Measurements from ENCODE around the gene TRMT112. TPM values are rescaled to one million over a fixed set of nuclear protein-coding genes. Genes with fewer than 3 reads are reported as not detected.

Gene TRMT112
- total and polyA plus RNA-seq, 10 of the 15 experiments (the other 5 are each of a cell fraction or from before 2014, with no cell fraction given): 212 to 455 (median 308) TPM

GRCh38 chr11:64303109-64304031 is 14.0 kb downstream of the TRMT112 start:
- BruUV-seq (replicated peaks): no TSS peak
- TF ChIP-seq SMAD1 (IDR thresholded peaks at IDR 0.05; ENCODE audit: low read depth, partially characterized antibody) (no peak), ZZZ3 (IDR thresholded peaks at IDR 0.05; ENCODE audit: control insufficient read depth, insufficient read length, low read depth) (no peak), GABPA (IDR thresholded peaks at IDR 0.05; ENCODE audit: low read depth) (no peak), PML (IDR thresholded peaks at IDR 0.05; ENCODE audit: low read length) (no peak), ETV6 (conservative IDR thresholded peaks at IDR 0.05 in 1 of 2, IDR thresholded peaks at IDR 0.05 in 1 of 2; ENCODE audit: borderline replicate concordance in 1 of 2, low read depth in 1 of 2) (no peak)
- H3K9ac ChIP-seq (ENCODE audit: control insufficient read depth, insufficient read depth, low read length): peak overlapping the region; percentile 81; the same call in 1 of the 2 replicates
- peak overlapping the region; percentile 72 for H3K4me3 ChIP-seq
- H3K36me3 ChIP-seq (ENCODE audit: control insufficient read depth in 2 of 2, insufficient read depth in 2 of 2, low read length in 1 of 2): peaks cover 0 to 3% of the 10 kb centered on the region in 2 experiments; a peak in 2 of 4 replicates
- peaks cover 22% of the 10 kb centered on the region for H3K79me2 ChIP-seq (ENCODE audit: control insufficient read depth, insufficient read depth, low read length)
- CTCF ChIA-PET: interaction anchor here (0.7 to 5.8 kb wide), 23 partner anchors 11 to 369 kb away, joined by 3 to 238 read pairs (median 7); partner anchors contain the start of genes BAD, CCDC88B, FERMT3 and GPR137
- WGBS (ENCODE audit: insufficient coverage, insufficient replicate concordance, low lambda C conversion rate, missing lambda C conversion rate): 62% methylated on average over 13 of the region's 13 CpGs
- in situ Hi-C loops (cut with MboI): loop anchor here (5.0 kb wide), 1 partner anchor 101 kb away; no protein-coding TSS in a partner anchor
- RAD21 ChIA-PET (ENCODE audit: unreplicated experiment): interaction anchor here (0.9 to 5.8 kb wide), 14 partner anchors 14 to 97 kb away, joined by 3 to 125 read pairs (median 6); partner anchors contain the start of genes FERMT3, FKBP2, GPR137 and NUDT22
- H3K4me1 ChIP-seq (ENCODE audit: control insufficient read depth, insufficient read depth, low read length): peaks cover 27% of the 10 kb centered on the region
- H3K27ac ChIP-seq (ENCODE audit: control insufficient read depth, insufficient read depth): peak overlapping the region; percentile 90; the same call in 1 of the 2 replicates
- FAIRE-seq: no peak
- no peak for DNase-seq (ENCODE audit: low read depth, low spot score)
- SMC1A ChIA-PET (ENCODE audit: uncharacterized antibody, unreplicated experiment): interaction anchor here (0.7 to 5.7 kb wide), 10 partner anchors 14 to 151 kb away, joined by 3 to 98 read pairs (median 6); partner anchors contain the start of genes FERMT3, PRDX5 and TRMT112
- H3K9me3 ChIP-seq (replicated peaks; ENCODE audit: control insufficient read depth, insufficient read depth, low read length): no peaks in the 10 kb centered on the region
- no peaks in the 10 kb centered on the region for H4K20me1 ChIP-seq (ENCODE audit: control insufficient read depth, insufficient read depth)
- intact Hi-C loops (cut with micrococcal nuclease; ENCODE audit: unreplicated experiment): loop anchor here (1.0 to 5.0 kb wide), 3 partner anchors 63 to 631 kb away; partner anchors contain the start of genes ATL3 and FKBP2
- no peak overlapping the region for H2AFZ ChIP-seq (ENCODE audit: control insufficient read depth, low read depth, low read length)
- POLR2A ChIA-PET: interaction anchor here (0.6 to 5.8 kb wide), 15 partner anchors 14 to 319 kb away, joined by 3 to 70 read pairs (median 6); partner anchors contain the start of genes BAD, FERMT3, FKBP2 and NUDT22
- H3K4me2 ChIP-seq (ENCODE audit: control insufficient read depth, insufficient read depth): peak overlapping the region; percentile 46
- ATAC-seq: no peak
- H3K27me3 ChIP-seq (replicated peaks in 1 of 2; ENCODE audit: control insufficient read depth in 2 of 2, insufficient read depth in 2 of 2, low read length in 1 of 2): peaks cover 5 to 17% of the 10 kb centered on the region in 2 experiments; a peak in 3 of 4 replicates

Data from GM12878 (cell line).